ENCODE data around the gene FLT3. TPM values are rescaled to one million over a fixed set of nuclear protein-coding genes. Genes with fewer than 3 reads are reported as not detected.
A peak's percentile ranks its signal among the peaks of the same experiment; 100 is the strongest.

FLT3 gene
- polyA plus RNA-seq, 2 of the 4 experiments (the other 2 are of a cell fraction) = not detected

GRCh38 chr13:28058866-28059613 lies 41.3 kb downstream of the FLT3 start:
- Histone ChIP-seq H3K9me3 (no peaks in the 10 kb centered on the region), H3K27ac (no peak overlapping the region), H3K4me2 (no peak overlapping the region), H3K4me1 (no peaks in the 10 kb centered on the region), H3K4me3 (no peak overlapping the region)
- peak in 1 of 2 experiments; percentile 60; a peak in 2 of 6 replicates for ATAC-seq
- TF ChIP-seq FOSB (CRISPR knock-in tag; IDR thresholded peaks at IDR 0.05) = no peak
- no peak for TF ChIP-seq NR3C1 (IDR thresholded peaks at IDR 0.05)
- no peak for TF ChIP-seq PBX3 (IDR thresholded peaks at IDR 0.05)
- TF ChIP-seq, protein P1, sequence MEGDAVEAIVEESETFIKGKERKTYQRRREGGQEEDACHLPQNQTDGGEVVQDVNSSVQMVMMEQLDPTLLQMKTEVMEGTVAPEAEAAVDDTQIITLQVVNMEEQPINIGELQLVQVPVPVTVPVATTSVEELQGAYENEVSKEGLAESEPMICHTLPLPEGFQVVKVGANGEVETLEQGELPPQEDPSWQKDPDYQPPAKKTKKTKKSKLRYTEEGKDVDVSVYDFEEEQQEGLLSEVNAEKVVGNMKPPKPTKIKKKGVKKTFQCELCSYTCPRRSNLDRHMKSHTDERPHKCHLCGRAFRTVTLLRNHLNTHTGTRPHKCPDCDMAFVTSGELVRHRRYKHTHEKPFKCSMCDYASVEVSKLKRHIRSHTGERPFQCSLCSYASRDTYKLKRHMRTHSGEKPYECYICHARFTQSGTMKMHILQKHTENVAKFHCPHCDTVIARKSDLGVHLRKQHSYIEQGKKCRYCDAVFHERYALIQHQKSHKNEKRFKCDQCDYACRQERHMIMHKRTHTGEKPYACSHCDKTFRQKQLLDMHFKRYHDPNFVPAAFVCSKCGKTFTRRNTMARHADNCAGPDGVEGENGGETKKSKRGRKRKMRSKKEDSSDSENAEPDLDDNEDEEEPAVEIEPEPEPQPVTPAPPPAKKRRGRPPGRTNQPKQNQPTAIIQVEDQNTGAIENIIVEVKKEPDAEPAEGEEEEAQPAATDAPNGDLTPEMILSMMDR (IDR thresholded peaks at IDR 0.05) = peak; percentile 37; the same call in 2 of the 3 replicates
- peak in 1 of 2 experiments; percentile 39; a peak in 3 of 5 replicates for TF ChIP-seq RAD21 (conservative IDR thresholded peaks at IDR 0.05 in 1 of 2, IDR thresholded peaks at IDR 0.05 in 1 of 2)
- TF ChIP-seq ZFP36 (IDR thresholded peaks at IDR 0.05; ENCODE audit: borderline replicate concordance, partially characterized antibody) = no peak
- no peak for TF ChIP-seq ZNF302 (CRISPR knock-in tag; IDR thresholded peaks at IDR 0.05)
- ChIA-PET POLR2A (no interaction called here), CTCF (no interaction called here)
- WGBS (ENCODE audit: missing lambda C conversion rate) = 56% methylated on average over 13 of the region's 13 CpGs
- FAIRE-seq = no peak
- DNase-seq (ENCODE audit: low read depth in 1 of 2, low spot score in 1 of 2) = peak; percentile 33 to 35

- ChIA-PET POLR2A (no interaction called here), CTCF (interaction anchor here (1.0 kb wide), 1 partner anchor 17 kb away, joined by 3 read pairs; no protein-coding TSS in a partner anchor)
- no peak overlapping the region for H3K4me3 ChIP-seq
- DNase-seq (ENCODE audit: low read depth in 1 of 2, low spot score in 1 of 2) (no peak), FAIRE-seq (no peak), ATAC-seq (no peak)
- H3K27ac ChIP-seq = no peak overlapping the region
- H3K4me1 ChIP-seq = no peaks in the 10 kb centered on the region
- H3K9me3 ChIP-seq = no peaks in the 10 kb centered on the region
- WGBS (ENCODE audit: missing lambda C conversion rate) = 39% methylated on average over 13 of the region's 13 CpGs
- TF ChIP-seq POLR2AphosphoS2 (conservative IDR thresholded peaks at IDR 0.05; ENCODE audit: low read length) = no peak
- TF ChIP-seq, protein P1 (IDR thresholded peaks at IDR 0.05) = no peak
- no peak for TF ChIP-seq RCOR1 (IDR thresholded peaks at IDR 0.05; ENCODE audit: low read depth, low read length)
- TF ChIP-seq REST (IDR thresholded peaks at IDR 0.05) = no peak
- no peak for TF ChIP-seq JUN (IDR thresholded peaks at IDR 0.05)
- TF ChIP-seq HOXA7 (CRISPR knock-in tag; IDR thresholded peaks at IDR 0.05) = no peak
- H3K4me2 ChIP-seq = no peak overlapping the region
Measured at GRCh38 chr13:28056970-28057712, 43.2 kb downstream of the FLT3 start.

Data from A549 (cell line).